Testis (tissue), 2 donors: Measurements from ENCODE around the gene RNF169.

Experiments
- POLR2A ChIP-seq: fragments of 450-650 bp; IDR thresholded peaks from one replicate; pipeline ENCODE4 v1.6.1; 2017; ENCODE audit warnings: antibody characterized with exemption, mild to moderate bottlenecking, moderate library complexity
- TF ChIP-seq, protein P1 (sequence below), 3 experiments: fragments of 450-650 bp in 2 of 3; fragments of 200-600 bp in 1 of 3; sonication (generic) in 1 of 3; IDR thresholded peaks; one replicate each; pipeline ENCODE4 v1.5.1; 2016 to 2019; ENCODE audit warnings: antibody characterized with exemption in 3 of 3, mild to moderate bottlenecking in 2 of 3, moderate library complexity in 1 of 3

DNA sequence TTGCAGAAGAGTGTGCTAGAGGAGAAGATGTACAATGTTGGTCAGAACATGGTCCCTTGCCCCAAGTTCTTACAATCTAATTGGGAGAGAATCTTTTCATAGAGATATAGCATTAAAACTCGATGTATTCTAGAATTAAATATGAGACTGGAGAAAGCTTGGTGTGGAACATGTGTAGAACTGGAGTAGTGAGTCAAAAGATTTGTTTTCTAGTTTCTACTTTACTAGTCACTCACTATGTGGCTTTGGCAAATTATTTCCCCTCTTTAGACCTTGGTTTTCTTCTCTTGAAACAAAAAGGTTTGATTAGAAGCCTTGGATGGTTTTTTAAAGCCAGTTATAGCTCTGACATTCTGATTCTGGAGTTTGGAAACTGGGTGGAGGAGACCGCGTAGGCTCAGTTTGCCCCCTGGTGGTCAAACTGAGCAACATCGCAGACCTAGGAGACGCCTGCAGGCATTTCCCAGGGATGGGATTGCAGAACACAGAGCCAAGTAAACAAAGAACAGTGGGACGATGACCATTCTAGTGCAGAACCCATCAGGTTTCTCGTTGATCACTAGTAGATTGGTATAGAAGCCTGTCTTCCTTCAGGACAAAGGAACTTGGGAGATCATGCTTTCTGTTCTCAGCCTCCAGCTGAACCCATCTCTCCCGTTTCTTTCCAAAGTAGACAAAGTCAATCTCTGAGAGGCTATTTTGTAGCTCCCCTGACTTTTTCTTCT, 8.9 kb upstream of the RNF169 start:
- TF ChIP-seq, protein P1, sequence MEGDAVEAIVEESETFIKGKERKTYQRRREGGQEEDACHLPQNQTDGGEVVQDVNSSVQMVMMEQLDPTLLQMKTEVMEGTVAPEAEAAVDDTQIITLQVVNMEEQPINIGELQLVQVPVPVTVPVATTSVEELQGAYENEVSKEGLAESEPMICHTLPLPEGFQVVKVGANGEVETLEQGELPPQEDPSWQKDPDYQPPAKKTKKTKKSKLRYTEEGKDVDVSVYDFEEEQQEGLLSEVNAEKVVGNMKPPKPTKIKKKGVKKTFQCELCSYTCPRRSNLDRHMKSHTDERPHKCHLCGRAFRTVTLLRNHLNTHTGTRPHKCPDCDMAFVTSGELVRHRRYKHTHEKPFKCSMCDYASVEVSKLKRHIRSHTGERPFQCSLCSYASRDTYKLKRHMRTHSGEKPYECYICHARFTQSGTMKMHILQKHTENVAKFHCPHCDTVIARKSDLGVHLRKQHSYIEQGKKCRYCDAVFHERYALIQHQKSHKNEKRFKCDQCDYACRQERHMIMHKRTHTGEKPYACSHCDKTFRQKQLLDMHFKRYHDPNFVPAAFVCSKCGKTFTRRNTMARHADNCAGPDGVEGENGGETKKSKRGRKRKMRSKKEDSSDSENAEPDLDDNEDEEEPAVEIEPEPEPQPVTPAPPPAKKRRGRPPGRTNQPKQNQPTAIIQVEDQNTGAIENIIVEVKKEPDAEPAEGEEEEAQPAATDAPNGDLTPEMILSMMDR (IDR thresholded peaks at IDR 0.05) = peak; percentile 65 to 88 (median 66)
- TF ChIP-seq POLR2A = no peak
